ENCODE measurements around the gene TMEM59.
A peak's percentile ranks its signal among the peaks of the same experiment; 100 is the strongest.
"Not testable (repeated sequence)": the region's sequence is repeated elsewhere in the genome, so short reads cannot be mapped to it uniquely, and the experiment has no call there.

TMEM59 gene

GRCh38 chr1:54052934-54053744 lies at the start of gene TMEM59, which contains the start of gene TCEANC2:
Gene TMEM59, minus strand, starts transcription at chr1:54053204. Its CDS starts 16 bp downstream, at chr1:54053188.
Gene TCEANC2, plus strand, starts transcription at chr1:54053608. Its CDS starts 815 bp downstream, at chr1:54054423.
- TF ChIP-seq POLR2A (IDR thresholded peaks at IDR 0.05; ENCODE audit: low read length): peak; percentile 90
- no peak for TF ChIP-seq GATA1 (IDR thresholded peaks at IDR 0.05; ENCODE audit: low read depth, low read length)

GRCh38 chr1:54100500-54100899 lies 47.5 kb upstream of the TMEM59 start:
- TF ChIP-seq GATA1 (IDR thresholded peaks at IDR 0.05; ENCODE audit: low read depth, low read length) (no peak), POLR2A (IDR thresholded peaks at IDR 0.05; ENCODE audit: low read length) (no peak)
- DNase-seq: no peak

More at GRCh38 chr1:54052934-54053744, at the start of gene TMEM59, which contains the start of gene TCEANC2:
- DNase-seq: peak; percentile 98 to 99

- TF ChIP-seq GATA1 (IDR thresholded peaks at IDR 0.05; ENCODE audit: low read depth, low read length) (no peak), POLR2A (IDR thresholded peaks at IDR 0.05; ENCODE audit: low read length) (no peak)
- no peak for DNase-seq
These were observed 46.1 kb upstream of the TMEM59 start for GRCh38 chr1:54099061-54099610.

GRCh38 chr1:54096877-54097240 lies 43.9 kb upstream of the TMEM59 start:
- TF ChIP-seq GATA1 (IDR thresholded peaks at IDR 0.05; ENCODE audit: low read depth, low read length): no peak
- no peak for TF ChIP-seq POLR2A (IDR thresholded peaks at IDR 0.05; ENCODE audit: low read length)
- no peak for DNase-seq

- DNase-seq: no peak
- TF ChIP-seq GATA1 (IDR thresholded peaks at IDR 0.05; ENCODE audit: low read depth, low read length) (no peak), POLR2A (IDR thresholded peaks at IDR 0.05; ENCODE audit: low read length) (no peak)
These were observed 43.3 kb upstream of the TMEM59 start for GRCh38 chr1:54096227-54096876.

GRCh38 chr1:54095546-54096226 lies 42.7 kb upstream of the TMEM59 start:
- TF ChIP-seq POLR2A (IDR thresholded peaks at IDR 0.05; ENCODE audit: low read length) (no peak), GATA1 (IDR thresholded peaks at IDR 0.05; ENCODE audit: low read depth, low read length) (no peak)
- no peak for DNase-seq

GRCh38 chr1:54094730-54095105 lies 41.7 kb upstream of the TMEM59 start:
- not testable (repeated sequence) for DNase-seq

GRCh38 chr1:54094001-54094729 lies 41.2 kb upstream of the TMEM59 start:
- DNase-seq: no peak
- TF ChIP-seq GATA1 (IDR thresholded peaks at IDR 0.05; ENCODE audit: low read depth, low read length): no peak
- TF ChIP-seq POLR2A (IDR thresholded peaks at IDR 0.05; ENCODE audit: low read length): no peak

- DNase-seq: no peak
- no peak for TF ChIP-seq POLR2A (IDR thresholded peaks at IDR 0.05; ENCODE audit: low read length)
- no peak for TF ChIP-seq GATA1 (IDR thresholded peaks at IDR 0.05; ENCODE audit: low read depth, low read length)
These were observed 38.7 kb upstream of the TMEM59 start for GRCh38 chr1:54091666-54092065.

- no peak for DNase-seq
- TF ChIP-seq POLR2A (IDR thresholded peaks at IDR 0.05; ENCODE audit: low read length) (no peak), GATA1 (IDR thresholded peaks at IDR 0.05; ENCODE audit: low read depth, low read length) (no peak)
These were observed 35.4 kb upstream of the TMEM59 start for GRCh38 chr1:54088385-54088784.

GRCh38 chr1:54086754-54087153 lies 33.8 kb upstream of the TMEM59 start:
- no peak for TF ChIP-seq POLR2A (IDR thresholded peaks at IDR 0.05; ENCODE audit: low read length)
- no peak for TF ChIP-seq GATA1 (IDR thresholded peaks at IDR 0.05; ENCODE audit: low read depth, low read length)
- no peak for DNase-seq

- TF ChIP-seq GATA1 (IDR thresholded peaks at IDR 0.05; ENCODE audit: low read depth, low read length): no peak
- TF ChIP-seq POLR2A (IDR thresholded peaks at IDR 0.05; ENCODE audit: low read length): no peak
- no peak for DNase-seq
These were observed 31.8 kb upstream of the TMEM59 start for GRCh38 chr1:54084794-54085193.

Measured in erythroblast (primary cell).